ENCODE measurements around the gene INPP5A. TPM values are rescaled to one million over a fixed set of nuclear protein-coding genes. Genes with fewer than 3 reads are reported as not detected.
"Not testable (repeated sequence)": the region's sequence is repeated elsewhere in the genome, so short reads cannot be mapped to it uniquely, and the experiment has no call there.

Gene INPP5A
- total RNA-seq, 1 donor from 2014 or later, result 32.5 TPM

GRCh38 chr10:132825783-132826523 lies 288.4 kb downstream of the INPP5A start:
- DNase-seq, result not testable (repeated sequence)

DNA sequence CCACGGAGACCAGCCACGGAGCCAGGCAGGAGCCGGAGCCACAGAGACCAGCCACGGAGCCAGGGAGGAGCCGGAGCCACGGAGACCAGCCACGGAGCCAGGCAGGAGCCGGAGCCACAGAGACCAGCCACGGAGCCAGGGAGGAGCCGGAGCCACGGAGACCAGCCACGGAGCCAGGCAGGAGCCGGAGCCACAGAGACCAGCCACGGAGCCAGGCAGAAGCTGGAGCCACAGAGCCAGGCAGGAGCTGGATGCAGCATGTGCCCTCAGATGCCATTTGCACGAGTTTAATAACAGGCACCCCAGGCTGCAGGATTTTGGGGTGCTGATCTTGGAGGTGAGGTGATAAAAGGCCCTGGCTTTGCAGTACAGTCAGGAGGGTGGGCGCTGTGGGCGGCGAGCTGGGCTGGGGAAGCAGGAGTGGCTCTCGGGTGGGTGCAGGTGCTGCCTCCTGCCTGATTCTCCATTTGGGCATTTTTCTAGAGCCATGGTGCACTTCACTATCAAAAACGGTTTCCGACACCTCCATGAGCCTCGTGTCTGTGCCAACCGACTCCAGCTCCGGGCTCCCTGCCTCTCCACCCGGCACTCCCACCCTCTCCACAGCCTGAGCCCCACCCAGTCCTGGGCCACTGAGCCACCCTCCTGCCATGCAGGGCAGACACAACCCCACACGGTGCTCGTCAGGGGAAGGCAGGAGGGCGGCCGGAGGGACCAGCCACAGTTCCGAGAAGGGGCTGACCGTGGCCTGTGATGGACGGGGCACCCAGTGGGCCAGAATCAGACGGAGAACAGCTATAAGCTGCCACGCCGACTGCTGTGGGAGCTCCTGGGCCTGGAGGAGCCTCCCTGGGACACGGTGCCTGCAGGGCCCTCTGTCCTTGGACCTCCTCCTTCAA lies 289.2 kb downstream of the INPP5A start:
- no peak for DNase-seq

GRCh38 chr10:132827423-132827789 lies 289.8 kb downstream of the INPP5A start:
- DNase-seq, result no peak

- DNase-seq, result no peak
These were observed 290.4 kb downstream of the INPP5A start for GRCh38 chr10:132827861-132828539.

DNA sequence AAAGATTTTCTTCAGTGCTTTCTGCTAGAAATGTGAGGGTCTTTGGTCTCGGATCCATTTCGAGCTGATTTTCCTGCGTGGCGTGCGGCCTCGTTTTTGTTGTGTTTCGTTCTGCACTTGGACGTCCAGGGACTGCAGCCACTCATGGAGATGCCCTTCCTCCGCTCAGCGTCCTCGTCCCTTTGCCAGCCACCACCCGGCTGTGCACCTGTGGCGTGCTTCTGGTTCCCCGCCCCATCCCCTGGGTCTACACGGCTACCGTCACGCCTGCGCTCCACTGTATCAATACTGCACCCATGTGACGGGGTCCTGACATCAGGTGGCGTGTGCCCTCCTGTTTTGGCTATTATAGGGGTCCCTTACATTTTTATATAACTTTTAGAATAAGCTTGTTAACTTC lies 291.1 kb downstream of the INPP5A start:
- DNase-seq, result no peak

GRCh38 chr10:132829403-132829802 lies 291.8 kb downstream of the INPP5A start:
- no peak for DNase-seq

DNA sequence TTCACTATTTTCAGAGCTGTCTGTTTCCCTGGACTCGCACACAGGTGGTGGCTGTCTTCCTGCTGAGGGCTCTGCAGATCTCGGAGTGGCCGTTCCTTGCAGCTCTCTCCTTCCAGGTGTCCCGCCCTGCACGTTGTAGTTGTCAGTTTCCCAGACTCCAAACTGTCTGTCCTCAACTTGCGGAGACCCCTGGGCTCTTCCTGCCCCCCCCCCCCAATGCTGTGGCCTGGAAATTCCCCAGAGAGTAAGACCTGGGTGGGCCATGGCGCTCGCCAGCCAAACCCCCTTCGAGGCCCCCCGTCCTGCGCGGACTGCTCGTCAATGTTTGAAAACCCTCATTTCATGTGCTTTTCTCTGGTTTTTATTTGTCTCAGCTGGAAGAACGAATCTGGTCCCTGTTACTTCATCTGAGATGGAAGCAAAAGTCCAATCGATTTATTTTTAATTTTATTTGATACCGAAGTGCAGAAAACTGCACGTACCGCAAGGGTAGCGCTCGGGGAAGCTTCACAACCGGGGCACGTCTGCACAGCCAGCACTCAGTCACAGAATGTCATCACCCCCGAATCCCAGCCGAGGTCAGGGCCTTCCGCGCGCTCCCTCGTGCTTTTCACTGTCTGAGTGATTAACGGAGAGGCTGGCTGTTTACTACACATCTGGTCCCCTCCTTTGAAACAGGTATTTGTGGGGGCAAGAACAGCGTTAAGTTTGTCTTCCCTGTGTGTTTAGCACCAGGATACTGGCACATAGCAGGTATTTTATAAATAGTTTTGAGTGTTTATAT lies 294.8 kb downstream of the INPP5A start:
- DNase-seq, result no peak

Other genes starting within 250 kb of the INPP5A start
- 3.4 TPM for gene STK32C, start 229.8 kb upstream of the INPP5A start, total RNA-seq
- gene LRRC27, start 205.6 kb upstream of the INPP5A start, total RNA-seq, result 9.6 TPM
- gene PWWP2B, start 140.6 kb upstream of the INPP5A start, total RNA-seq, result 10.6 TPM
- gene NKX6-2, start 248.4 kb downstream of the INPP5A start, total RNA-seq, result not detected

Measured in skin of body (tissue), 2 donors.